GM23248 (cell line): ENCODE measurements around the gene LRIG1.

Source experiments
- EZH2 ChIP-seq: fragments of 200-600 bp; sonication (generic); IDR thresholded peaks from 2 replicates; pipeline ENCODE4 v1.6.1; 2018; ENCODE audit warnings: antibody characterized with exemption, mild to moderate bottlenecking; ENCODE audit not compliant: insufficient read depth, poor library complexity, severe bottlenecking
- EZH2phosphoT487 ChIP-seq: fragments of 200-600 bp; sonication (generic); IDR thresholded peaks from 2 replicates; pipeline ENCODE4 v1.6.1; 2018; ENCODE audit warnings: antibody characterized with exemption, moderate library complexity, mild to moderate bottlenecking, low read depth; ENCODE audit not compliant: insufficient read depth

DNA sequence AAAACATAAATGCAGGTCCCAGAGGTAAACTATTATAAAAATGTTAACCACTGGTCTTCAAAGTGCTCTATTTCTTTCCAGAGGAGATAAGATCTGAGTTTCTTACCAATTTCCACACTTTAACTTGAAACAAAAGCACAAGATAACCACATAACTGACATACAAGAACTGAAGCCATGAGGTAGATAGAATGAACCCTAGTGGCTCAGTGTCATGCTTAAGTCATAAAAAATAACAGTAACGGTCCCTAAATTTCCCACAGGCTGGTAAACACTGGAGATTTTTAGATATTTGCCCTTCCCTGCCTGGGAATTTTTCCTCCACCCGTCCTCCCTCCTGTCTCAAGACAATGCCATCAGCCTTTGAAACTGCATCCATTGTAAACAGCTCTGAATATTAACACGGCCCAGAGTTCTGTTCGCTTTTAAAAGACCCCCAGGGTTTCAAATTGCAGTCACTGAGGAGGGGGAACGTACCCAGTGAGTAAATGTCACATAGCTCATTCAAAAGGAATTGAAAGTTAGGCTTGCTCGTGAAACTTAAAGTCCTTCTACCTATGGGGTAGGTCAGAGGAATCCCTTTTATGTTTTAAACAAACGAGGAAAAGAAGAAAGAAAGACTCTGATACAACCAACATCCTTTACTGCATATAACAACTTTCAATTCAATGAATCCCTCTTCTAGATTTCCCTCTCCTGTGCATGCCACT, 5.7 kb downstream of the LRIG1 start:
- no peak for TF ChIP-seq EZH2
- no peak for TF ChIP-seq EZH2phosphoT487
